GM19240 (cell line): ENCODE results near the gene EIF3K.

ENCODE experiments used
- DNase-seq: peaks from one replicate; pipeline ENCODE4 v3.0.0; 2011; ENCODE audit warnings: low spot score; ENCODE audit not compliant: insufficient read length

The EIF3K gene

DNA sequence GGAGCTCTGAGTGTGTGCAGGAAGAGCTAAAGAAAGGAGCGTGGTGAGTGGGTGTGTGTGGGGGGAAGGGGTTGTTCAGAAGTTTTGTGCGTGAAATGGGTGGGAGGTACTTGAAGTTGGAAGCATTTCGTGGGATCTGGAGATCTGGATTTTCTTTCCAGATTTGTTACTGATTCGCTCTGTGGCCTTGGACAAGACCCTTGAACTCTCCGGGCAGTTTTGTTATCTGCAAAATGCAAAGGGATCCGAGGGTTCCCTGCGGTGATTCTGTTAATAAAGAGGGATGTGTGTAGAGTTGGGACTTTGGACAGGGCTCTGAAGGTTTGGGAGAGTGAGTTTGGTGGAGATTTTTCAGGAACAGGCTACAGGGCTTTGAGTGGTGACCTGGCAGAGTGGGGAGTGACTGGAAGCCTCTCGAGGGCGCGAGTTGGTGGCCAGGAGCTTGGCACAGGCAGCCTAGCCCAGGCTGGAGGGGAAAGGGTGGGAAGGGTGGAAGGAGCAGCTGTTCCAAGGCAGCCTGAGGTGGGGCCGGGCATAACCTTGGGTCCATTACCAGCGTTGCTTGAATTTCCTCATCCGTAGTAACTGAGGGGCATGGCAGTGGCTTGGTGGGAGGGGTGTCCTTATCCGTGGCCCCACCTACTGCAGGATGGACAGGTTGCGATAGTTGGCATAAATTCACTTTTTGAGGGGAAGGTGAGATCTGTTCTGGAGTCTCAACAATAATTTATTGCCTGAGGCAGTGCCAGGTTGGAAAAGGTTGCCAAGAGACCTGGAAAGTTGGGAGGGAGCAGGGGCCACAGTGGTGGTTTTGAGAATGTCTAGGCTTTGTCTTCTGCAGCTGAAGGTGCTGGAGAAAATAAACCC, 30.6 kb downstream of the EIF3K start:
- no peak for DNase-seq

DNA sequence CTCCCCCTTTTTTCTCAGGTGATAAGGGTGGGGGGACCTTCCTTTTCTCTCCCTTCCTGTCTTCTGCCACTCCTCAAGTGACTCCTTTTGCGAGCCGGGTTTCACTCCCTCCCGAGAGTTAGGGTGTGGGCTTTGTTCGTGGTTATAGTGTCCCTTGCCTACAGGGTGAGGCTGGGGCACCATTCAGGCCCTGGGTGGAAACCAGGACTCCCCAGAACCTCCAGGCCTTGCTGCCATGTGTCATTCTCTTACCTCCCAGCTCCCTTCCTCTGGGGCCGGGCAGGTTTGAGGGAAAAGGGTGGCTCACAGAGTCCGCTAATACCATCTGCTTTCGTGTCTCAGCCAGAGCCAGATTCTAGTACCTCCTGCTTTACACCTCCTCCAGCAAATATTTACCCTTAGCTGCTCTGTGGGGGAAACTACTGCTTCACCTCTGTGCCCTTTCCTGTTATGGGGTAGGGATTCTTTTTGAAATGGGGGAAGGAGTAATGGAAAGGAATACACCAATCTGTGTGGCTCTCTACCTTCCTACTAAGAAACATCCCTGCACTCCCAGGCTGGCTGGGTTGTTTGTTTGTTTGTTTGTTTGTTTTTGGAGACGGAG, 31.3 kb downstream of the EIF3K start:
- DNase-seq, result no peak

DNA sequence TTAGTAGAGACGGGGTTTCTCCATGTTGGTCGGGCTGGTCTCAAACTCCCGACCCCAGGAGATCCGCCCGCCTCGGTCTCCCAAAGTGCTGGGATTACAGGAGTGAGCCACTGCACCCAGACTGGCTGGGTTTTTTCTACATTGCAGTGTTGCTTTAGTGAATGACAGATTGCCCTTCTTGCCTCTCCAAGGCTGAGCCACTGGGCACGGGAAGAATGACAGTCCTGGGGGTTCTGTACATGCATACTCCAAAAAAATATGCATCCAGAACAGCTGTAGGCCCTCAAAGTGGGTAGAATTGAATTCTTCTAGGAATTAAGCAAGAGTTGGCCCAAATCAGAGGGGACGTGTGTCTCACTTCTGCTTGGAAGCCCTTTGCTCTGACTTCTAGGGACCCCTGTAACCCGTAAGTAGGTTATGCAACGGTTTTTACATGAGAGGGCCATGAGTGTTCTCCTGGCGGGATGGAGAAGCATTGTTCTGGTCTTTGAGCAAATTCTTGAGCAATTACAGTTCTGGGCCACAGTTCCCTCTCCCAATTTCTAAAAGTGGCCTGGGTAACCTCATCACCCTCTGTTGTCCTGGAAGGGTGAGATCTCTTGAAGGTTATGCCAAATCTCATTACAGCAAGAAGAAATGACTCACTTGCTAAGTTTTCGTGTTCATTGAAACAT, 32.1 kb downstream of the EIF3K start:
- no peak for DNase-seq

DNA sequence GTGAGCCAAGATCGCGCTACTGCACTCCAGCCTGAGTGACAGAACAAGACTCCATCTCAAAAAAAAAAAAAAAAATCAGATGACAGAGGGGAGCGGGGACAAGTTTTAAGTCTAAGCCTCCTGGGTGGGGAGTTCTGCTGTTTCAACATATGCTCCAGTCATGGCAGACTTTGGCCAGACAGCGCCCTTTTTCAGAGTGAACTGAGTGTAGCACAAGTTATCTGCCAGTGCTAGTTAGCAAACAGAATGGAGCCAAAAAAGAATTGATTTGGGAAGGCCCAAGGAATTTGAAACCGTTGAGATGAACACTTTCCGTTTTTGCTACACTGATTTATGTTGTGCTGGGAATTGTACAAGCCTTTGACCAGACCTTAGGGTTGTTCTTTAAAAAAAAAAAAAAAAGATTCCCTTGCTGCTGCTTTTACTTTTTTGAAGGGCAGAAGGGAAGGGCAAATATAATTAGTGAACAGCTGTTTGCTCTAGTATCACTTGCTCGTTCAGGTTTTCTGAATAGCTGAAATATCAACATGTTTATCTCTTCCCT, 34.1 kb downstream of the EIF3K start:
- DNase-seq, result no peak

DNA sequence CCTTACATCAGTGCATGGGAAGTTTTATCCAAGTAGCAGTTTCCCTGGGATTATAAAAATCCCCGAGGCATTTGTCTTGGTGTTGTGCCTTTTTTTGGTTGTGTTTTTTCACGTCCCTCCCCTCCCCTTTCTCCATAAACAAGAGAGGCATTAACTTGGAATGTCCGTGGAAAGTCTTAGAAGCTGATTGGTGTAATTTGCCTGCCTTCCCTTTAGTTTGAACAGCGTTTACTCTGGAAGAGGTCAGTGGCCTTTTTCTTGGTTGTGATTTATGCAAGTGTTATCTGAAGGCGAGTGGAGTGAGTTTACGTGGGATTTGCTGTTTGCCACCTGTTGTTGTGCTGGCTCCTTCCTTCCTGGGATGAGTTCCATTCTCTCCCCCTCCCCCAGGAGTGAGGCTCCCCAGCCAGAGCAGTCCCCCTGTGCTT, 35.7 kb downstream of the EIF3K start:
- DNase-seq, result no peak

DNA sequence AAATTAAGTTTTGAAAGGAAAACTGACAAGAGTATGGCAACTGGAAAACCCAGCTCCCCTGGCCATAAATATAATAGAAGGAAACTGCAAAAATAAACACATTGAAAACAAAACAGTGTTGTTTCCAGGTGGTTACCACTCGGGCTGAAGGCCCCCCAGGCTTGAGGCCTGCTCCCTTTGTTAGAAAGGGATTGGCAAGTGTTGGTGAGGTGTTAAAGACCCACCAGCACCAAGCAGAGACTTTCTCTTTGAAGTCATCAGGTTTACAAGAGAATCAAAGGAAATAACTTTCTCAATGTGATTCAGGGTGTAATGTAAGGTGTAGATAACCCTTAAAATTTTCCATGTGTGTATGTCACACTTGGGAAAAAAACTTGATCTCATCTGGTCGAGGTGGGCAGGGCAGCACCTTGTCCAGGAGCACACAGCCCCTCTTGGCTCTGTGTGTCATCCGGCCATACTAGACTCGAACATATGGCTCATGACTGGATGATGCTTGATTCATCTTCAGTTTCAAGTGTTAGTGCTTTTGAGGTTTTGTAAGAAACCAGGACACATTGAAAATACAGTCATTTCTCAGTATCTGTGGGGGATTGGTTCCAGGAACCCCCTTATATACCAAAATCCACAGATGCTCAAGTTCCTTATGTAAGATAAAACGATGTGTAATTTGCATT, 36.3 kb downstream of the EIF3K start:
- no peak for DNase-seq

DNA sequence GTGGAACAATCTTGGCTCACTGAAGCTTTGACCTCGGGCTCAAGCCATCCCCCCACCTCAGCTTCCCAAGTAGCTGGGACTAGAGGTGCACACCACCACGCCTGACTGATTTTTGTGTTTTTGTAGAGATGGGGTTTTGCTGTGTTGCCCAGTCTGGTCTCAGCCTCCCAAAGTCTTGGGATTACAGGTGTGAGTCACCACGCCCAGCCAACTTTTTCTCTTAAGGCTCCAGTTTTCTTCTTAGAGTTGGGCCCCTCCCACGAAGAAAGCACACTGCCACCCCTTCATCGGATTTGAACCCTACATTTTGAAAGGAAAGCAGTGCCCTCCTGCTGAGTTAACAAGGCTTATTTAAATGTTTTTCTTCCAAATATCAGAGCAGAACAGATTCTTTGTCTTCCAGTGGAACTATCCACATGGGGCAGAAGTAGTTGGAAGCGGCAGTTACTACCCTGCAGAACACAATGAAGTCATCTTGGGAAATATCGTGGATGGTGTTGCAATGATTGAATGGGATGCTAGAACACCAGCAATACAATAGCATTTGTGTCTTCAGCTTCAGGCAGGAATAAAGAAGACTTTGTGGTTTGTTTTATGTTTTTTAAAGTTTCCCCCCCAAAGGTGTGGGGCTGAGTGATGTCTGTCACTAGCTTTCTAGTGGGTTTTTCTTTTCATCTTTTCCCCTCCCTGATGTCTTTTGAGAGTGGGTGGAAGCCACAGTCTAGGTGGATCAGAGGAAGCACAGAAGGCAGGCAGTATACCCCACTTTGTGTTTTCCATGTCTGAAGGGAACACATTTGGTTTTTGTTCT, 37.4 kb downstream of the EIF3K start:
- no peak for DNase-seq

DNA sequence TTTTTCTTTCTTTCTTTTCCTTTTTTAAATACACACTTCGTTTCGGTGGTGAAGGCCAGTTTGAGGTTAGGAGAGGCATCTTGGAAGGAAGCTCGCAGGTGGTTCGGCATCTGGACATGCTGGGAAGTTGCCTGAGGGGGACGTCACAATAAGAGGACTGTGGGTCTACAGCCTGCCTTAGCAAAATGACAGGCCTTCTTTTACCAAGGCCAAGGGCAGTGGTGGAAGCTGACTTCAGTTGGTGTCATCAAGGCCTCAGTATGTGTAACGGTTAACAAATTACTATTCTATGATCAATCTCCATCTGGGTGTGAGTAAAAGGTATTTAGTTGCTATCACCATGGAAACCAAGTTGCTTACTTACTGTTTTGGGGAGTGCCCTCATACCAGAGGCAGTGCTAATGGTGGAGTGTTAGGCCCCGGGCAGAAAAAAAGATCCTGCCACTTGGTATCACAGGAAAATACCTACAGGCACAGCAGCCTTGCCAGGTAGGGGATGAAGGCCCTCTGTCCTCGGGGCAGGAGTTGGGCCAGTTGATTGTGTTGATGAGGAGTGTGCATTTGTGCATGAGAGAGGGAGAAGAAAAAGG, 38.7 kb downstream of the EIF3K start:
- no peak for DNase-seq

DNA sequence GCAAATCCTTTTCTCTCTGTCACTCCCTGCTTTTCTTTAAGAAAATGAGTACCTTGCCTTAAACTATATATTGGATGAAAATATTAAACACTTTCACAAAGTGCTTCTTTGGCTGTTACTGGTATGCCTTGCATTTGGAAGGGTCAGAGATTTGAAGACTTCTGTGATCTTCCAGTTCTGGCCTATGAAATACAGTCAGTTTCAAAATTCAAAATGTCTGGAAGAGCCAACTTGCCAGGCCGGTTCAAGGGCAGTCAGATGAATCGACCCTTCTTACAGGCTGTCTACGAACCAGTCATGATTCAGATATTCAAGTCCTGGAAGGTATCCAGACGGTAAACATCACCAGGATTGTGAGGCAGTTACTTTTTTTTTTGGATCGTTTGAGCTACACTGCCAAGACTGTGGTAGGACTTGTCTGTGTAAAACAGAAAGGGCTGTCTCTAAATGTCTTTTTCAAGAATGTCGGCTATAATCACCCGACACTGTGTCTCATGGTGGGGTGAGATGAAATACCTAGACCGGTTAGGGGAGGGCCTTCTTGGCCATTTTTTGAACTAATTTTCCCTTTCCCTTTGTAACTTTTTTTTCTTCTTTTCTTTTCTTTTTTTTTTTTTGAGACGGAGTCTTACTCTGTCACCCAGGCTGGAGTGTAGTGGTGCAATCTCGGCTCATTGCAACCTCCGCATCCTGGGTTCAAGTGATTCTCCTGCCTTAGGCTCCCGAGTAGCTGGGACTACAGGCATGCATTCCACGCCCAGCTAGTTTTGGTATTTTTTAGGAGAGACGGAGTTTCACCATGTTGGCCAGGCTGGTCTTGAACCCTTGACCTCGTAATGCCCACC, 39.7 kb downstream of the EIF3K start:
- DNase-seq, result no peak

DNA sequence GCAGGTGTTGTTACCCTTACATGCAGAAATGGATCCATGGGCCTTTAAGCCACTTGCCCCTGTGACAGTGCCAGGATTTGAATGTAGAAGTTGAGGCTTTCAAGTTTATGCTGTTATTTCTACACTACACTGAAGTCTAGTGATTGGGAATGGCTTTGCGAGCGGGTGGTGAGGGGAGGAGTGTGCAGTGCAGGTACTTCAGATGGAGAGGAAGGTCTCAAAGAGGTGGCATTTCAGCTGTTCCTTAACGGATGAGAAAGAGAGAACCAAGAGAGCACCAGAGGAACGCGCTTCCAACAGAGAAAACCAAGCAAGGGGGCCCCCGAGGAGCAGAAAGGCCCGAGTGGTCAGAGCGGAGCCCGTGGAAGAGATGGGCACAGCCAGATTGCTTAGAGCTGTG, 41.7 kb downstream of the EIF3K start:
- DNase-seq, result no peak

DNA sequence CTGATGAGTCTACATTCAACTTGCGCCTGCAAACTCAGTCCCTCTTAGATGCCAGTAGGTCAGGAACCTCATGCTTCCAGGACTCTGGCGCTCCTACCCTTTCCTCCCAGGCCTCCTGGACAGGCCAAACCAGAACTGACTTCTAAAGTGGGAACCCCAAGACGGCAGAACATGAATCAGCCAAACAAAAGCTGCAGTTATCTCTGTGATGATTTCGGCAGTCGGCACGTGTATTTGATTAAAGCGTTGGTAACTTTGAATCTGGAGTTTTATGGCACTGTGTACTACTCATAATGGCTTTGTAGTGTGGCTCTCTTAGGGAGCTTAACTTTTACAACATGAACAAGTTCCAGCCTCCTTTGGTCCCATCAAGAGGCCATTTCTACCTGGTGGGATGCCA, 42.1 kb downstream of the EIF3K start:
- DNase-seq, result no peak

DNA sequence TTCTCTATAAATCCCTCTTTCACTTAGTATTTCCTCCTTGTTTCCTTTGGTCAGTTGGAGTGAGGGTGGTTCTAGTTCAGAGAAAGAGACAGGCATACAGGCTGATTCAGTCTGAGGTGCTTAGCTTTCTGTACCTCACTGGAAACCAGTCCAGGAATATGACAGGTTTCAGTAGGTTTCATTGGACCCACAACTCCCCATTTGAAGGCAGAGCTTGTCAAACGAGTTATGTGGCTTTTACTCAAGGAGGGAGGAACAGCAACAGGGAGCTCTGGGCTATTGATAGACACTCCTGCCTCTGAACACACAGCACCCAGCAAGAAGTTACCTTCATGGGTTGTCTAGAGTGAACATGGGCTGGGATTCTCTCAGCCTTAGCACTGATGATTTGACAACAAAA, 43.0 kb downstream of the EIF3K start:
- DNase-seq, result no peak

DNA sequence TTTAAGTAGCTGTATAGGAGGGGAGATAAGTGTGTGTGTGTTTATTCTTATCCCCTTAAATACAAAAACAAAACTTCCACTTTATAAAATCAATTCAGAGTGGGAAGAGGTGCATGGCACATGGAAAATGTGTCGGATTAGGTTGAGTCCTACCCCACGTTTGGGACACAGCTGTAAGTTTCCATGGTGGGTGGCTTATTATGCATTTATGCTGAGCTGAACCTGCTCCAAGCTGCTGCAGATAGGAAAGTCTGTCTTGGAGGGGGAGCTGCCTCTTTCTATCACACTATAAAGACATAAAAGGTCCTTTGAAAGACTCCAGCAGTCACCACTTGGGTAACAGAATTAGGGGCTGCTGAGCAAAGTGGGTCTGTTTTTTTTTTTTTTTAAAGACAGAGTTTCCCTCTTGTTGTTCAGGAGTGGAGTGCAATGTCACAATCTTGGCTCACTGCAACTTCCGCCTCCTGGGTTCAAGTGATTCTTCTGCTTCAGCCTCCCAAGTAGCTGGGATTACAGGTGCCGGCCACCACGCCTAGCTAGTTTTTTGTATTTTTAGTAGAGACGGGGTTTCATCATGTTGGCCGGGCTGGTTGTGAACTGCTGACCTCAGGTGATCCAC, 43.7 kb downstream of the EIF3K start:
- DNase-seq, result no peak

DNA sequence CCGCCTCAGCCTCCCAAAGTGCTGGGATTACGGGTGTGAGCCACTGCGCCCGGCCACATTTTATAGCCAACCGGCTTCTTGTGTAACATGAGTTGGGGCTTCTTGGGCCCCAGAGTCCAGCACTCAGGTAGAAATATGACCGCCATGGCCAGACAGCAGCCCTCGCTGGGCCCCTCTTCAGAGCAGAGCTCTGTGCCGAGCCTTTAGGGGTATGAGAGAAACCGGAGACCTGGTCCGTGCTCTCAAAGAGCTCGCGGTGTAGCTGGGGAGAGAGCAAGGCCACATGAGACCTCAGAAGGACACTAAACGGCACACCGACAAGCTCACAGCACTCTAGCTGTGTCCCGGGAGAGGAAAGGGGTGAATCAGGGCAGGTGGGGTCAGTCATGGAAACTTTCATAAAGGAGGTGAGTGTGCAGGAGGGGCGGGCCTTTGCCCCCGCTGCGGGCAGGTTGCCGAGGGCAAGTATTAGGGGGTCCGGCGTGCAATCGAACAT, 44.2 kb downstream of the EIF3K start:
- DNase-seq, result no peak

DNA sequence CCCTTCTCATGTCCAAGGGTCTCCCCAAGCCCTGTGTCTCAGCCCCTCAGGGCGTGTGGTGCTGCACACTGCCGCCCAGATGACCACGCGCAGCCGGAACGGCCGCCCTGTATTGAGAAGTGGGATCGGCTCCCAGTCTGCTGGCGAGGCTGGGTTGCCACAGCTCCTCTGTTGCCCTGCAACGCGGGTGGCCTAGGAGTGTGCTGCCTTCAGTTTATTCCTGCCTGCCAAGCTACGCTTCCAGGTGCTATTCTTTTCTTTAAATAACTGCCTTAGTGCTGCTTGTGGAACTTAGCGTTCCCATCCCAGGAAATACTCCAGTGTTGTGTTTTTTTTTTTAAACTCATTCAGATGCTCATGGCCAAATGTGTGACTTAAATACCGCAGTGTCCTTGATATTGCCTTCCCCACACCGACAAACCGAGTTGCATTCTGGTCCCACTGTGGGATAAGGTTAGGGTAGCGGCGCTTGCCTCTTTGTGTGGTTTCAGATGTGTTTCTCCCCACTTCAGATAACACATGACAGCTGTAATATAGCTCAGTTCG, 45.0 kb downstream of the EIF3K start:
- DNase-seq, result no peak

DNA sequence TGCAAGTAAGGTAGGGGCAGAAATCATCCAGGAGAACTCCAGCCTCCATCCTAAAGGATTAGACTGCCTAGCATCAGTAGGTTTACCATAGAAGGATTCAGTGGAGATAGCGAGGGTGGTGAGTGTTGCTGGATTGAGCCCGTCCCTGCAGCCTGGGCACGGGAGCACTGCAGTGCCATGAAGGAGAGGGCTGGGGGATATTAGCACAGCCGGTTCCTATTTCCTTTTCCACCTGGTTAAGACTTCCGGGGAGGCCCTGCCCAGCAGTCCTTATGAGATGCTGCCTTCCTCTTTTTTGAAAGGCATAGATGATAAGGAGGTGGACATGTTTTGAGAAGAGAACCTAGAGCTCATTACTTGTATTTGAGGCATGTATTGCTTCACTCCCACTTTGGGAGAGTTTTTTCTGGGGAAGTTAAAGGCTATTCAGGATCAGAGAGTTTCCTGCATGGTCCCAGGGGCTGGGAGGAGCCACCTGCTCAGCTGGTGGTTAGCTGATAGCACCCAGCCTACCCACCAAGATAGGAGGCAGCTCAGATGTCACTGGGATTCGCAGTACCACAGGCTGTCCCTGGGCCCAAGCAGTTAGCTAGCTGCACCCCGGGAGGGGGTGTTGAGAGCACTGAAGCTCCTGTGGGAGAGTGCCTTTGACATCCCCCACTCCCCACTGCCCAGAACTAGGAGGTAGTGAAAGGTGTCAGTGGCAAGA, 45.7 kb downstream of the EIF3K start:
- no peak for DNase-seq

DNA sequence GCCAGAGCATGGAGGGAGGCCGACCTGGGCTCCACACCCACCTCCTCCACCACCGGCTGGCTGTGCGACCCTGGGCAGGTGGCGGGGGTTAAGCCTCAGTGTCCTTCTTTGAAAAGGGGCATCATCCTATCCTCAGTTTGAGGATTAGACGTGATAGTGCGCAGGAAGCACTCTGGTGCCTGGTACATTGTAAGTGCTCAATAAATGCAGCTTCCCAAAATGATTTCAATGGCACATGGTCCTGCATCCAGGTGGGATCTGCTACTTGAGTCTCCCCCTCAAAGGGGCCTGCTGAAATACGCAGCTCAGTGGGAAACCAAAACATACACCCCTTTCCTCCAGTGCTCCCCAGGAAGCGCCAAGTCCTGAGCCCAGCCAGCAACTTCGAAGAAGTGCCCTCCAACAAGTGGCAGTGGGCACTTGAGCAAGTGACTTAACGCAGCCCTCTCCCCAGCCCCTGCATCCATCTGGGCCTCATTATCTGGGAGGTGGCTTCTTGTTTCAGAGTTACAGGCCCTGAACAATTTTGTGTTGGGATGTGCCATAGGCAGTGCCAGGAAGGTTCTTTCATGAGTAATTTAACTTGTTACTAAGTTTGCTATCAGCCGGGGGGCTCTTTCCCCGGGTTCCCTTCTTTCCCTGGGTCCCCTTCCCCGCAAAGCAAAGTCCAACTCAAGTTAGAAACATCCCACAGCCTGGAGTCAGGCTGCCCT, 46.4 kb downstream of the EIF3K start:
- DNase-seq, result no peak
